Measurements from ENCODE around the gene TMEM121.

Gene TMEM121

DNA sequence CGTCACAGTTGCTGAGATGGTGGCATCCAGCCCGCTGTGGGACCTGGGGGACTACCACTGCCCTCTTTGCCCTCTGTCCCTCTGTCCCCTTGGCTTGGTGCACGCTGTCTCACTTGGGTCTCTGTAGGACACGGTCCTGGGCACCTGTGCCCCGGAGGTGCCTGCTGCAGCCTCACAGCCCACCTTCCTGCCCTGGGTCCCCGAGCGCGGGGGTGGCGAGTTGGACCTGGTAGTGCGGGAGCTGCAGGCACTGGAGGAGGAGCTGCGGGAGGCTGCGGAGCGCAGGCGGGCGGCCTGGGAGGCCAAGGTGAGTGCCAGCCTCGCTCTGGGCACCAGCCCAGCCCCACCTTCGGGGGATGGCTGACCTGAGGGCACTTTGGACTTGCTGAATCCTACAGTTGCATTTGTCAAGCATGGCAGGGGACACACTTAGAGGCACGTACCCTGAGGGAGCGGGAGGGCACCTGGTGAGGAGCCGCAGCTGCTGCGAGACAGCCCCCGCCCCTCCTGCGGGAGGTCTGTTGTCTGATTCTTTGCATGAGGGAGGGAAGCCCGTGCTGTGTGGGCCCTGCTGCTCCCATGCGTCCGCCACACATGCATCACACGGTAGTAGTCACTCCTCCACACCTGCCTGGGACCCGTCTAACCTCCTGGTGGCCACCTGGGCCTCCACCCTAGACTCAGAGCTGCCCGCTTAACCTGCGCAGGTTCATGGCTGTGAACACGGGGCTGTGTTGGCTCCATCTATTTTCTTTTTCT lies 28.5 kb upstream of the TMEM121 start:
- DNase-seq: no peak

DNA sequence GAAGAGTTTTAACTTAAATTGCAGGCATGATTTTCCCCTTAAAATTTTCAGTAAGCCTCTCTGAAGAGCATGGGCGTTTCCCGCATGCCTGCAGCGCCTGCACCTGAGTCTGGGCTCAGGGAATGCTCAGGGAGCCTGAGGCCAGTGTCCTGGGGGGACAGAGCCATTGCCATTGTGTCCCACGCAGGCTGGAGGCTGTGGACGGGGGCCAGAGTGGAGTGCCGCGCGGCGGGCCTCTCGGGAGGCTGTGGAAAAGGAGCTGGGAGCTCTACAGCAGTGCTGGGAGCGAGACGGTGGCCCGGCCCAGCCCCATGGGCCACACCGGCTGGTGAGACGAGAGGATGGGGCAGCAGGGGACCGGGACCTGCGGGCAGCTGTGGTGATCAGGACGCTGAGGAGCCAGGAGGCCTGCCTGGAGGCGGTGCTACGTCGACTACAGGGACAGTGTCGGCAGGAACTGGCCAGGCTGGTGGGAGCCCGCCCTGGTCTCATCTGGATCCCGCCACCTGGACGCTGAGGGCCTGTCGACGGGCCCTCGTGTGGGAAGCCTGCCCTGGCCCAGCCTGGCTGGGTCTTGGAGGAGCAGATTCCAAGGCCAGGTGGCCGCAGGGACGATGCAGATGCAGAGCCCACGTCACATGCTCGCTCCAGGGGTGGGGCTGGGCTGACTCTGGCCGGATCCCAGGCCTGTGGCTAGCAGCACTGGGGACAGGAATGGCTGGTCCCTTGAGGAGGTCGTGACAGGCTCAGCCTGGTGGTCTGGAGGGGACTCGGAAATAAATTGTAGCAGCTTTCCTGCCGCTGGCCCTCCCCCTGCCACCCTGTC lies 27.7 kb upstream of the TMEM121 start:
- peak in 33 of 51 donors; percentile 29 to 94 (median 64) for DNase-seq

DNA sequence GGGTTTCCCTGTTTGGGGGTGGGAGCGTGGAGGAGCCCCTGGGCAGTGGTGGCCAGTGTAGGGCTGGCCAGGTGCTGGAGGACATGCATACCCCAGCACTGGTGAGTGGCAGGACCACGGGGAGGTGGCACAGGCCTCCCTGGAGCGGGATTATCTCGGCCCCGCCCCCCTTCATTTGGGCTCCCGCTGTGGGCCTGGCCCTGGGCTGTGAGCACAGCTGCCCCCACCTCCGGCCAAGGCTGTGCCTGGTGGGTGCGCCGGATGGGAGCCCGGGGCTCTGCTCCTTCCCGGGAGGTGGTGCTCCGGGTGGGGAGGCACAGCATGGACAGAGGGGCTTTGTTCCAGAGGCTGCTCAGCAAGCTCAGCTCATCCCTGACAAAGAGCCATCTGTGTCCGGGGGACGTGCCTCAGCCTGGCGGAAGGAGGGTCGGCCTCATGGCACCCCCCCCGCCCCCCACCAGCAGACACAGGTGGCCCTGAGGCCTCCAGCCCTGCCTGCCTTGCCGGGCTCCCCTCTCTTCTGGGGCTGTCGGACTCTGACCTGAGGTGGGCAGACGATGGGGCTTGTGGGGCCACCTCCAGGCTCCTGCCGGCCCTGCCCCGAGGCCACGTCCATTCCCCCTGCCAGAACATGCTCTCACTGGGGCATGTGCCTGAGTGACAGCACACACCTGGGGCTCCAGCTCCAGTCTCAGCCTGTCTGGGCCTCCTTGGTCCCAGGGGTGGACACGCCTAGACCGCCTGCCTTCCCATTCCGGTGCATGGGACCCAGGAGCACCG lies 26.9 kb upstream of the TMEM121 start:
- DNase-seq: peak in 48 of 51 donors; percentile 33 to 95 (median 82)

DNA sequence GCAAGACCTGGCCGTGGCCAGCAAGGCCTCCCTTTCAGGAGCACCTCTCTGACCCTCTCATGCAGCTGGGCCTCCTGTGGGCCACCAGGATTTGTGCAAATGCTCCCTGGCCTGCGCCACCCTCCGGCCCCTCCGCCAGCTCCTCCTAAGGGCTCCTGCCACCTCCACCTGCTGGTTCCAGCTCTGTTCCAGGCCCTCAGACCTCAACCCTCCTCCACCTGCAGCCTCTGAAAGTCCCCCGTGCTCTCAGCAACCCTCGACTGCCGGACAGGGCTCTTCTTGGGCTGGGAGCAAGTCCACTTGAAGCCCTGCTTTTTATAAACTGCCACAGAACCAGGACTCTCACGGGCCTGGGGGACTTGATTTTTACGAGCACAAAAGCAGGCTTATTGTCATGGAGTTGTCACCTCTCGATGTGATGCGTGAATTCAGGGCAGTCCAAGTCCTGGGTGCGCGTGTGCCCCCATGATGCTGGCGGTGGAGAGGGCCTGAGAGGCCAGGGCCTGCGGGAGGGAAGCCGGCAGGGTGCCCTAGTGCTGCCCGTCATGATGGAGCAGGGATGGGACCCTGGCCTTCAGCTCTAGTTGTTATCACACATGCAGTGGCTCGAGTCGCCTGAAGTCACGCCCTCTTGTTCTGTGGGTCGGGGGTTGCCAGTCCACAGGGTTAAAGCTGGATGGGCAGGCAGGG lies 26.2 kb upstream of the TMEM121 start:
- peak in 1 of 51 donors; percentile 49 for DNase-seq

DNA sequence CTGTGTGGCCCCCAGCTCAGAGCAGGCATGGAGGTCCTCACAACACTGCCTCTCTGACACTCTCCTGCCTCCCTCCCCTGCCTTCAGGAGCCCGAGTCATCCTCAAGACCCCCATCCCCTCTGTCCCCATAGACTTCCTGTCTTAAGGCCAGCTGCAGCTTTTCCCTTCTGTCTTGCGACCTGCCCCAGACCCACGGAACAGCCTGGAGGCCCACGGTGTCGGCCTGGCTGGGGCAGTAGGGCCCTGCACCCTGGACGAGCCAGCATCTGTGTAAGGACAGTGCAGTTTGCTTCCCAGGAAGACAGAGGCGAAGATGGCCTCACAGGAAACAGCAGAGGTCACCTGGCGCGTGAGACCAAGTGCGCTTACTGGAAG lies 25.7 kb upstream of the TMEM121 start:
- DNase-seq: peak in 1 of 51 donors; percentile 12

DNA sequence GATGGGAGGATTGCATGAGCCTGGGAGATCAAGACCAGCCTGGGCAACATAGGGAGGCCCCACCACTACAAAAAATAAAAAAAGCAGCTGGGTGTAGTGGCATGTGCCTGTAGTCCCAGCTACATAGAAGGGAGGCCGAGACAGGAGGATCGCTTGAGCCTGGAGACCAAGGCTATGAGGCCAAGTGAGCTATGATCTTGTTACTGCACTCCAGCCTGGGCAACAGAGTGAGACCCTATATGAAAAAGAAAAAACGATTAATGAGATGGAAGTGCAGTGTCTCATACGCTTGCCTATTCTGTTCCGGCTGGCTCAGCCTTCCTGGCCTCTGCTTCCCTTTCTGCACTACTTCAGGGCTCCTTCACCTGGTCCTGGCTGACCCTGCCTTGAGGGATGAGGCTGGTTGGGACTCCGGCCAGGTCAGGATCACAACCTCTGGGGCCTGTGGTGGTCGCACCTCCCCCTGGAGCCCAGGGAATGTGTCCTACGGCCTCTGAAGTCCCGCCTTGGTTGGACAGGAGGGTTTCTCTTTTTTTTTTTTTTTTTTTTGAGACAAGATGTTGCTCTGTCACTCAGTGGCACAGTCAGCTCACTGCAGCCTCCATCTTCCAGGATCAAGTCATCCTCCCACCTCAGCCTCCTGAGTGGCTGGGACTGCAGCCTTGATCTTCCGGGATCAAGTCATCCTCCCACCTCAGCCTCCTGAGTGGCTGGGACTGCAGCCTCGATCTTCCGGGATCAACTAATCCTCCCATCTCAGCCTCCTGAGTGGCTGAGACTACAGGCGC lies 24.7 kb upstream of the TMEM121 start:
- no peak for DNase-seq

DNA sequence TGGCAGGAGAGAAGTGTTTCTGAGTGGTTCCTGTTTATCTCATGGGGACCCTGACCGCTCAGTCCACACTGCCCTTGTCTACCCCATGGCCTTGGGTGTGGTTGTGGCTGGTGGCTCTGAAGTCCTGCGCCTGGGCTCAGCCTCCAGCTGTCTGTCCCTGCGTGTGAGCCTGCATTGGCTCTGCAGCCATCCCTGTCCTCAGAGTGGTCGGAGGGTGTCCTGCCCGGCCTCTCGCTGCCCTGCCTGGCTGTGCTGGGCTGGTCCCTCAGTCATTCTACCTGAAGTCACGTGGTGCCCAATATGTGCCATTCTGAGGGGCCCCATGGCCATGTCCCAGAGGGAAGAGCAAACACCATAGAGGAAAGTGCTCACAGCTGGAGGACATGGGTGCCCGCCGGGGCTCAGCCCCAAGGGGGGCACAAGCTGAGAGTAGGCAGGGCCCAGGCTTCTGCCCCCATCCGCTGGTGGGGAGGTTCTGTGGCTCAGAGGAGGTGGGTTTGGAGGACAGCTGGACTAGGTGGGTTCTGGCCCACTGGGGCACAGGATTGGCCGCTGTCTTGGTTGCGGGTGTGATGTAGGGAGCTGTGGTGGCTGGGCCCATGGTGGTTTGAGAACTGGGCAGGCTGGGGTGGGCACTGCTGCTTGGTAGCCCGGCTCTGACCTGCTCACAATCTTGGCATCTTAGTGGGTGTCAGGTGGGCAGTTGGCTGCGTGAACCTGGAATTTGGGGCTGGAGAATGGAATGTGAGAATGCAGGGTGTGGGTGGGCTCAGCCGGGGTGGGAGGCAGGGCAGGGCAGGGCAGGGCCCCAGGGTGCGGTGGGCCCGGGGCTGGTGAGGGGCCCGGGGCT lies 23.7 kb upstream of the TMEM121 start:
- no peak for DNase-seq

DNA sequence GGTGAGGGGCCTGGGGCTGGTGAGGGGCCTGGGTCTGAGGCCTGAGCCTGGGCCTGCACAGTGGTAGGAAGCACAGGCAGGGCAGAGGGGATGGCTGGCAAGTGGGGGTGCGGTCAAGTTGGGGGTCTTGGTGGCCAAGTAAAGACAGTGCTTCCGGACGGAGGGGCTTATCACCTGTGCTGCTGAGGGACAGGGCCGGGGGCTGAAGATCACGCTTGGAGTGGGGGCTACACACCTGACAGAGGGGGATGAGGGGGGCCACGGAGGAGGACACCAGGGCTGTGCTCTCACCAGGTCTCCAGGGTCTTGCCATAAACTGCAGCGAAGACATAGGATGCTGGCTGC lies 23.1 kb upstream of the TMEM121 start:
- DNase-seq: no peak

DNA sequence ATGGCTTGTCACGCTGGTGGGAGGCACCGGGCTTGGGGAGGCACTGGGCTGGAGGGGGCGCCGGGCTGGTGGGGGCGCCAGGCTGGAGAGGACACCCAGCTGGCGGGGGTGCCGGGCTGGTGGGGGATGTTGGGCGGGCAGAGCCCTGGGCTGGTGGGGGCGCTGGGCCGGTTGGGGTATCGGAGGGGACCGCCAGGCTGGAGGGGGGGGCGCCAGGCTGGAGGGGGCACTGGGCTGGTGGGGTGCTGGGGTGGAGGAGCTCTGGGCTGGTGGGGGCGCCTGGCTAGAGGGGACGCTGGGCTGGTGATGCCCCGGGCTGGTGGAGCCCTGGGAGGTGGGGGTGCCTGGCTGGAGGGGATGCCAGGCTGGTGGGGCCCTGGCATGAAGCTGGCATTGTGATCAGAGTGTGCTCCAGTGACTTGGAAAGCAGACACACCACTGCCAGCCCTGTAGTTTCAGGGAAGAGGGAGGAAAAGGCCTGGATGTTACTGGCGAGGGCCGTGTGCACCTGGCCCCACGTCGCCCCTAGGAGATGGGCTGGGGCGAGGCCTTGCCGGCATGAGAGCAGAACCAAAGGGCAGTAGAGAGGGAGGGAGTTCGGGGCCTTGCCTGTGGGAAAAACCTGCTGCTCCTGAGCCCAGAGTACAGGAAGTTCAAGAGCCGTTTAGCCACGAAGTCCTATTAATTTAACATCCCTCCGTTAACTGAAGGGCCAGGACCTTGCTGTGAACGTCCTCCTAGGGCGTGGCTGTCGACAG lies 22.3 kb upstream of the TMEM121 start:
- peak in 1 of 51 donors; percentile 3 for DNase-seq

DNA sequence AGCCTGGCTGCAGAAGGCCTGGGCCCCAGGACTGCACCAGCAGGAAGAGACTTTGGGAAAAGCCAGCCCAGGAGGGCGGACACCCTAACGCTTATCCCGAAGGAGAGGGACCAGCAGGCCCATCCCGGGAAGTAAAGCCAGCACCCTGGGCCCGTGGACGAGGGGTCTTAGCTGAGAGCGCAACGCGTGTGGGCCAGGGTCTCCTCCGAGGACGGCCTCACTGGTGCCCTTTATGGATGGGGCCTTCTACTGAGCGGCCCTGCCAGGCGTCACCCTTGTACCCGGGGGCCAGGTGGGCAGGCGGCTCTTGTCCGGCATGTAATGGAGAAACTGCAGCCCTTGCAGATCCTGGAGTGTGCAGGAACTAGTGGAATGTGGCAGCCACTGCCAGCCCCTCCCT lies 21.3 kb upstream of the TMEM121 start:
- no peak for DNase-seq

DNA sequence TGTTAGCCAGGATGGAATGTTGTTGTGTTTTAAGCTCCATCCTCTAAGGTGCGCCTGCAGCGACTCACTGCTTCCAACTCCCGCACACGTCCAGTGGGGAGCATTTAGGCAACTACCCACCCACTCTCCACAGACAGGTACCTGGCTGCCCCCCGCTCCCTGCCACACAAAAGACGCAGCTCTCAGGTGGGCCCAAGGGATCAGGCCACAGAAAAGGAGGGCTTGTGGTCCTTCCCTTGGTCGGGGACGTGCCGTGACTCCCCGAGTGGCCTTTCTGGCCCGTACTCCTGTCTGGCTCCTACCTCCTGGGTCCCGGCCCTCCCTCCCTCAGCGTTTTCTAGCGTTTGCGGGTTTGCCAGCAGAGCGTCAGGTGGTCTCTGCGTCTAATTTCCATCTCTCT lies 19.1 kb upstream of the TMEM121 start:
- no peak for DNase-seq

DNA sequence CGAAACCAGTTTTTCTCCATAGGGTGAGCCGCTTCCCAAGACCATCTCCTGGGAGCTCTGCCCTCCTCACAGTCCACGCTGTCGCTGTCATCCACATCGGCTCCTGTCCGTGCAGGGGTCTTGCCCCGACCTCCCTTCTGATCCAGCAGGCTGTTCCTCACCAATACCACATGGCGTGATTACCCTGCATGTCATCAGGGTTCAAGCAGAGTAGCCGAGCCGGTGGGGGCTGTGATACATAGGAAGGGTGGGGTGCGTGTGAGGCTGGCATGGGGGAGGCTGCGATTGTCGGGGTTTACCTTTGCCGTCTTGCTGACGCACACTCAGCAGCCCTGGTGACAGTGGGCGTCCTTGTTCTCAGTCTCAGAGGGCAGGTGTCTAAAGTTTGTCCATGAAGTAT lies 18.3 kb upstream of the TMEM121 start:
- no peak for DNase-seq

DNA sequence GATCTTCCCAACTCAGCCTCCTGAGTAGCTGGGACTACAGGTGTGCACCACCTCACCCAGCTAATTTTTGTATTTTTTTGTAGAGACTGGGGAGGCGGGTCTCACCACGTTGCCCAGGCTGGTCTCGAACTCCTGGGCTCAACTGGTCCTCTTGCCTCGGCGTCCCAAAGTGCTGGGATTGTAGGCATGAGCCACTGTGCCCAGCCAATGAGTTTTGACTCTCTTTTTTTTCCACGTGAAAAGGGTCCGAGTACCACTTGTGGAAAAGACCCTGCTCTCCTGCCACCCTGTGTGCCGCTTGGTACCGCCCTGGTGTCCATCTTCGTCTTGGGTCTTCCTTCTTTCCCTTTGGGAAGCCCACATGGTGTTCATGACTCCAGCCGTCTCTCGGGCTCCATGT lies 17.8 kb upstream of the TMEM121 start:
- DNase-seq: no peak

DNA sequence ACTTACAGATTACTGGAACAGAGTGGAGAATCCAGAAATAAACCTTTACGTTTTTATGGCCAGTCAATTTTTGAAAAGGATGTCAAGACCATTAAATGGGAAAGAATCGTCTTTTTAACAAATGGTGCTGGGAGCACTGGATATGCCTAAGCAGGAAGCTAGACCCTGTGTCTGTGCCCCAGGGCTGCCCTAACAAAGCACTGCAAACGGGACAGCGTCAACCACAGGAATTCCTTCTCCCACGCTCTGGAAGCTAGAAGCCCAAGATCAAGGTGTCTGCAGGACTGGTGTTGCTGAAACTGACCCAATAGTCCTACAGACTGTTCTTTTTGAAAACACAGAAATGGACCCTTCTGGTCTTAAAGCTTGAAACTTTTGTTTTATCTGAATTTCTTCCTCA lies 9.3 kb upstream of the TMEM121 start:
- no peak for DNase-seq

DNA sequence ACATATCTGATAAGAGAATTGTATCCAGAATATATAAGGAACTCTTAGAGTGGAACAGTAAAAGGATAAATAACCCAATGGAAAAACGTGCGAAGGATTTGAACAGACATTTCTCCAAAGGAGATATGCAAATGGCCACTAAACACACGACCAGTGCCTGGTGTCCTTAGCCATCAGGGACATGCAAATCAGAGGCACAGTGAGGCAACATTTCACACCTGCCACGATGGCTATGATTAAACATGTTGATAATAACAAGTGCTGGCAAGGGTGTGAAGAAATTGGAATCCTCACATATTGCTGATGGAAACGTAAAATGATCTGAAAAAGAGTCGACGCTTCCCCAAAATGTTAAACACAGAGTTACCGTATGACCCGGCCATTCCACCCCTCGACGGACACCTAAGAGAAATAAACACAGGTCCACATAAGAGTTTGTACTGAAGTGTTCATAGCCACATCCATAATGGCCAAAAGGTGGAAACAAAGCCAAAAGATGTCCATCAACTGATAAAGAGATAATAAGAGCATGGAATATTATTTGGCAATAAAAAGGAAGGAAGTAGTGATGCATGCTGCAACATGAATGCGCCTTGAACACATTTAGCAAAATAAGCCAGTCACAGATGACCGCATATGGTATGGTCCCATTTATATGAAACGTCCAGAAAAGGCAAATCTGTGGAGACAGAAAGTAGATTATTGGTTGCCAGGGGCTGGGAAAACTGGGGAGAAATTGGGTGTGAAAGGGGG lies 6.3 kb upstream of the TMEM121 start:
- no peak for DNase-seq

DNA sequence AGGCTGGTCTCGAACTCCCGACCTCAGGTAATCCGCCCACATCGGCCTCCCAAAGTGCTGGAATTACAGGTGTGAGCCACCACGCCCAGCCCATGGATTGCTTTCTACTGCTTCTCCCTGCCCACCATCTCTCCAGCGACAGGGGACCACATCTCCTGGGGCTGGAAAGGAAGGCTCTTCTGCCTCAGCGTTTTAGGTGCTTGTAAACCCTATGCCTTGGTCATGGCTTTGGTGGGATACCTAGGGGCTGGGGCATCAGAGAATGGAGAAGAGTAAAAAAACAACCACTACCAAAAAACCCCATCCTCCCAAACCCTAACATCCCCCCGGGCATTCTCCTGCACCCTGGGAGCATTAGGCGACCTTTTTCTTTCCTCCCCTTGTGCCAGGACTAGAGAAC lies 1.1 kb upstream of the TMEM121 start:
- DNase-seq: no peak

DNA sequence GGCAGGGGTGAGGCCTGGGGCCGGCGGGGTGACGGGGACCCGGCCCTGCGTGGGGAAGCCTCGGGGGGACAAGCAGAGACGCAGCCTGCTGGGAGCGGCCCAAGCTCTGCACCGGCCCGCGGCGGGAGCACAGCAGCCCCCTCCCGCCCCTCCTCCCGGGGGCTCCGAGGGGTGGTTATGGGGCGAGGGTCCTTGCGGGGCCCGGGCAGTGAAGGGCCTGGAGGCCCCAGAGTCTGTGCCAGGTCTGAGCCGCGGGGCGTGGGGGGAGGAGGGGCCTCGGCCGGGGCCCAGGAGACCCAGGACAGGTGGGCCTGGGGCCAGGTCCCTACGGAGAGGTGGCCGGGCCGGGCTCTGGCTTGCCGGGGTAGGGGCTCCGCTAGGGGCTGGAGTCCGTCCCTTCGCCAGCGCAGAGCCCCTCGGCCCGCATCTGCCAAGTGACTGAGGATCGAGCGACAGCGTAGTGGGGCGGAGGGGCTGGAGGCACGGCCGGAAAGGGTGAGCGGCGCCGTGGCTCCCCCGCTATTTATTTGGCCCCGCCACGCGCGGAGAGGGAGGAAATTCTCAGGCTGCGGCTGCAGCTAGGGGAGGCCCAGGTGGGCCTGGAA lies 495 bp downstream of the TMEM121 start:
- DNase-seq: peak in 4 of 51 donors; percentile 17 to 43 (median 37)

DNA sequence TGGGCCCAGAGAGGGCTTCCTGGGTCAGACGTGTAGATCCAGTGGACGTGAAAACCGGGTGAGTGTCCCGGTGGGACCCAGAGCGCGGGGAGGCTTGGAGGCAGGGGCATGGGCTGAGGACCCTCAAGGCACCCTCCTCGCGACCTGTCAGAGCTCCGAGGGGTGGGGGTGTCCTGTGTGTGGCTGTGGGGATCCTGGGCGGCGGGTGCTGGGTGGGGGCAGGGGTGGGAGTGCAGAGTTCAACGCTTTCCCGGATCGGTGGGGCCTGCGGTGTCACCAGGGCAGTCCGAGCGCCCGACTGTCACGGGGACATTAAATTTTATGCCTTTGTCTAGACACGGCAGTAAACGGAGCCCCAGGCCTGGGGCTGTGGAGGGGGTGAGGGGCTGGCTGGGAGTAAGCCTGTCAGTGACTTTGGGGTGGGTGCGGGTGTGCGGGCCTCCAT lies 1.0 kb downstream of the TMEM121 start:
- no peak for DNase-seq
